HepG2 (cell line): ENCODE measurements around the gene DIP2C. TPM values are rescaled to one million over a fixed set of nuclear protein-coding genes. Genes with fewer than 3 reads are reported as not detected.

Experiments
- ATAC-seq: fragments of 200-7000 bp; cut with Tn5 transposase; 3 replicates; pipeline ENCODE4 v1.9.1; 2020; ENCODE audit warnings: mild to moderate bottlenecking, moderate library complexity
- BruUV-seq: library from RNA; stranded (reverse); fragments of 400-500 nt; replicated peaks from 2 replicates; lab custom pipeline; 2021; lab: Mats Ljungman, UMichigan
- CTCF ChIA-PET: fragments of 300-600 bp; formaldehyde crosslinking; extraction: SDS; loops from one replicate; lab custom pipeline; 2021; ENCODE audit warnings: low total read pairs, inconsistent platforms, low intra/inter-chr PET ratio; lab: Yijun Ruan, JAX
- POLR2A ChIA-PET: fragments of 350-600 bp; sonication (Branson Sonifier 250); formaldehyde crosslinking; loops from one replicate; lab custom pipeline; 2020; ENCODE audit warnings: antibody characterized with exemption, inconsistent platforms; lab: Yijun Ruan, JAX
- DNase-seq: peaks from one replicate; pipeline ENCODE4 v3.0.0-alpha.2; 2015; ENCODE audit warnings: low spot score
- FAIRE-seq: peaks from 3 replicates; lab custom pipeline; 2011; peaks lifted over from hg19 to GRCh38; lab: Jason Lieb, UNC
- H2AFZ ChIP-seq: one replicate; pipeline ENCODE4 v1.6.1; 2011; ENCODE audit warnings: low read length, inconsistent platforms
- H3K27ac ChIP-seq: fragments of 300-600 bp; 3 replicates; pipeline ENCODE4 v1.8.0; 2011; ENCODE audit warnings: mixed run types, mild to moderate bottlenecking, mixed read lengths, low read length, inconsistent platforms; ENCODE audit not compliant: insufficient read depth; ENCODE audit errors: extremely low read length
- H3K27me3 ChIP-seq, 2 experiments: fragments of 200-600 bp in 1 of 2; 2 replicates in 1 of 2; 3 replicates in 1 of 2; pipeline versions ENCODE4 v1.6.0 to v1.8.0; 2011; ENCODE audit warnings: low read length in 2 of 2, mild to moderate bottlenecking in 2 of 2, moderate library complexity in 2 of 2, inconsistent platforms in 1 of 2; ENCODE audit not compliant: insufficient read depth in 2 of 2, control insufficient read depth in 1 of 2
- H3K36me3 ChIP-seq, 2 experiments: fragments of 200-600 bp in 1 of 2; replicated peaks in 1 of 2; 2 replicates in 1 of 2; 3 replicates in 1 of 2; pipeline versions ENCODE4 v1.5.1 to v1.8.0; 2011; ENCODE audit warnings: low read length in 2 of 2, inconsistent platforms in 1 of 2; ENCODE audit not compliant: insufficient read depth in 2 of 2, control insufficient read depth in 1 of 2
- H3K4me1 ChIP-seq: 2 replicates; pipeline ENCODE4 v1.5.1; 2012; ENCODE audit warnings: low read length, inconsistent platforms; ENCODE audit not compliant: insufficient read depth
- H3K4me2 ChIP-seq: 2 replicates; pipeline ENCODE4 v1.6.0; 2011; ENCODE audit warnings: low read depth, low read length, inconsistent platforms
- H3K4me3 ChIP-seq, 3 experiments: fragments of 200-600 bp in 1 of 3; sonication (generic), shearing (Covaris generic) in 1 of 3; replicated peaks in 1 of 3; 2 replicates each; pipeline ENCODE4 v1.5.1; 2011 to 2016; ENCODE audit warnings: low read length in 3 of 3, inconsistent platforms in 2 of 3, low read depth in 2 of 3, mild to moderate bottlenecking in 2 of 3, control low read depth in 1 of 3, mixed read lengths in 1 of 3; ENCODE audit not compliant: insufficient read depth in 1 of 3
- H3K79me2 ChIP-seq: one replicate; pipeline ENCODE4 v1.6.1; 2011; ENCODE audit warnings: low read length, inconsistent platforms; ENCODE audit not compliant: insufficient read depth
- H3K9ac ChIP-seq: 2 replicates; pipeline ENCODE4 v1.6.0; 2011; ENCODE audit warnings: mild to moderate bottlenecking, low read depth, low read length, inconsistent platforms; ENCODE audit not compliant: insufficient read depth
- H3K9me3 ChIP-seq: 2 replicates; pipeline ENCODE4 v1.5.1; 2012; ENCODE audit warnings: mild to moderate bottlenecking, low read length
- H4K20me1 ChIP-seq: 2 replicates; pipeline ENCODE4 v1.6.0; 2011; ENCODE audit warnings: inconsistent platforms, mild to moderate bottlenecking, low read length, moderate library complexity; ENCODE audit not compliant: insufficient read depth
- BORCS8-MEF2B ChIP-seq: sonication (generic); formaldehyde crosslinking; IDR thresholded peaks from 2 replicates; pipeline ENCODE4 v1.8.0; 2022; ENCODE audit warnings: mild to moderate bottlenecking, missing genetic modification reagents
- ELF1 ChIP-seq: sonication (generic); formaldehyde crosslinking; IDR thresholded peaks from 2 replicates; pipeline ENCODE4 v1.4.0; 2020; ENCODE audit warnings: missing genetic modification reagents
- HCFC1 ChIP-seq: fragments of 150-350 bp; IDR thresholded peaks from 2 replicates; pipeline ENCODE4 v1.6.1; 2014; ENCODE audit warnings: low read depth, low read length
- HMG20A ChIP-seq: IDR thresholded peaks from 2 replicates; pipeline ENCODE4 v1.6.1; 2016; ENCODE audit warnings: borderline replicate concordance
- NKX3-1 ChIP-seq: sonication (generic); formaldehyde crosslinking; IDR thresholded peaks from 2 replicates; pipeline ENCODE4 v1.5.0; 2020; ENCODE audit warnings: missing genetic modification reagents
- PCBP1 ChIP-seq: fragments of 200-400 bp; formaldehyde crosslinking; IDR thresholded peaks from 2 replicates; pipeline ENCODE4 v1.6.1; 2017; ENCODE audit warnings: mild to moderate bottlenecking, low read depth, low read length, borderline replicate concordance
- TP53 ChIP-seq: sonication (generic); formaldehyde crosslinking; conservative IDR thresholded peaks from 2 replicates; pipeline ENCODE4 v1.4.0; 2020; ENCODE audit warnings: missing genetic modification reagents
- ZNF296 ChIP-seq: sonication (generic); formaldehyde crosslinking; conservative IDR thresholded peaks from 2 replicates; pipeline ENCODE4 v1.5.0; 2020; ENCODE audit warnings: mild to moderate bottlenecking, missing genetic modification reagents
- ZNF737 ChIP-seq: sonication (generic); formaldehyde crosslinking; IDR thresholded peaks from 2 replicates; pipeline ENCODE4 v1.5.0; 2020; ENCODE audit warnings: missing genetic modification reagents, mild to moderate bottlenecking, borderline replicate concordance
- WGBS: methylation state at CpG from one replicate; pipeline ENCODE4 v1.1.6; 2017; ENCODE audit warnings: low lambda C conversion rate; 5-methylcytosine and 5-hydroxymethylcytosine counted together
- in situ Hi-C: cut with HindIII; loops from 2 replicates; pipeline ENCODE4 v1.10.0; 2017; ENCODE audit warnings: low pct_unique_long_range_greater_than_20kb; ENCODE audit not compliant: extremely low pct_ligation_motif_present
- intact Hi-C: fragments of 100-400 bp; cut with micrococcal nuclease; formaldehyde crosslinking; loops from one replicate; pipeline ENCODE4 v1.10.0; 2022; ENCODE audit not compliant: unreplicated experiment
- polyA plus RNA-seq, 8 experiments: library from polyadenylated mRNA; depleted of rRNA in 3 of 8; stranded (reverse) in 7 of 8; unstranded in 1 of 8; fragments of >200 nt; fragmentation: Illumina TruSeq in 4 of 8; extraction: Trizol in 4 of 8; gene quantifications; 2 replicates each; pipeline versions ENCODE4 v1.2.1 to v1.2.3, GENCODE V29; 2011 to 2016; ENCODE audit warnings: low read depth in 4 of 8, missing spikeins in 1 of 8, mixed read lengths in 1 of 8; ENCODE audit not compliant: insufficient read depth in 1 of 8
- total RNA-seq, 5 experiments: library from RNA; depleted of rRNA; stranded (reverse); fragments of >200 nt; fragmentation: Illumina TruSeq; extraction: Trizol; gene quantifications; 2 replicates each; pipeline ENCODE4 v1.2.3, GENCODE V29; 2016; ENCODE audit warnings: low read depth in 1 of 5
- TF ChIP-seq, protein P1 (sequence below): sonication (generic); formaldehyde crosslinking; IDR thresholded peaks from 2 replicates; pipeline ENCODE4 v1.4.0; 2020; ENCODE audit warnings: missing genetic modification reagents, borderline replicate concordance
- TF ChIP-seq, protein P2 (sequence below): sonication (generic); formaldehyde crosslinking; IDR thresholded peaks from 2 replicates; pipeline ENCODE4 v1.8.1; 2023; ENCODE audit warnings: mild to moderate bottlenecking, missing genetic modification reagents

DIP2C gene
- total and polyA plus RNA-seq, 2 of the 13 experiments (the other 11 are each of a cell fraction or from before 2014, with no cell fraction given), result 2.2 to 2.7 TPM

DNA sequence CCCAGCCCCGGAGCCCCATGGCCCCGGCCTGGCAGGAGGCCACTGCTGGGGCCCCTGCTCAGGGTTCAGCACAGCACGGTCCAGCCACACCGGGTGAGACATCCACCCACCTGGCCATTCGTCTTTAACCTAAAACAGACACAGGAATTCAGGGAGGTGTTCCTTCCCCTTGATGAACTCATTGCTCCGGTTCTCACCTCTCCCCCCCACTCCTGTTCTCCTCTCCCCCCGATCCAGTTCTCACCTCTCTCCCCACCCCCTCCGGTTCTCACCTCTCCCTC lies 129.8 kb downstream of the DIP2C start:
- H3K4me2 ChIP-seq, result no peak overlapping the region; the same call in 1 of the 2 replicates
- FAIRE-seq, result no peak
- CTCF ChIA-PET, result no interaction called here
- peaks cover 3% of the 10 kb centered on the region; the same call in 1 of the 2 replicates for H4K20me1 ChIP-seq
- intact Hi-C loops (no loop called here), in situ Hi-C loops (no loop called here)
- H3K4me1 ChIP-seq, result peaks cover 12% of the 10 kb centered on the region
- 34% methylated on average over 4 of the region's 8 CpGs for WGBS
- no peaks in the 10 kb centered on the region for H3K9me3 ChIP-seq
- DNase-seq, result no peak
- no peak overlapping the region for H2AFZ ChIP-seq
- no peaks in the 10 kb centered on the region for H3K36me3 ChIP-seq
- no peaks in the 10 kb centered on the region for H3K27me3 ChIP-seq
- no peak overlapping the region for H3K9ac ChIP-seq
- no peak overlapping the region for H3K27ac ChIP-seq
- ATAC-seq, result no peak; the same call in 2 of the 3 replicates
- BruUV-seq, result no TSS peak
- H3K4me3 ChIP-seq, result no peak overlapping the region; a peak in 1 of 6 replicates
- H3K79me2 ChIP-seq, result no peaks in the 10 kb centered on the region
- TF ChIP-seq HCFC1, result no peak
- TF ChIP-seq BORCS8-MEF2B (CRISPR knock-in tag), result no peak
- no peak for TF ChIP-seq ZNF296 (CRISPR knock-in tag)
- TF ChIP-seq ZNF737 (CRISPR knock-in tag), result no peak
- TF ChIP-seq TP53 (CRISPR knock-in tag), result no peak
- TF ChIP-seq HMG20A (CRISPR knock-in tag), result no peak
- TF ChIP-seq, protein P1, sequence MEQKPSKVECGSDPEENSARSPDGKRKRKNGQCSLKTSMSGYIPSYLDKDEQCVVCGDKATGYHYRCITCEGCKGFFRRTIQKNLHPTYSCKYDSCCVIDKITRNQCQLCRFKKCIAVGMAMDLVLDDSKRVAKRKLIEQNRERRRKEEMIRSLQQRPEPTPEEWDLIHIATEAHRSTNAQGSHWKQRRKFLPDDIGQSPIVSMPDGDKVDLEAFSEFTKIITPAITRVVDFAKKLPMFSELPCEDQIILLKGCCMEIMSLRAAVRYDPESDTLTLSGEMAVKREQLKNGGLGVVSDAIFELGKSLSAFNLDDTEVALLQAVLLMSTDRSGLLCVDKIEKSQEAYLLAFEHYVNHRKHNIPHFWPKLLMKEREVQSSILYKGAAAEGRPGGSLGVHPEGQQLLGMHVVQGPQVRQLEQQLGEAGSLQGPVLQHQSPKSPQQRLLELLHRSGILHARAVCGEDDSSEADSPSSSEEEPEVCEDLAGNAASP (CRISPR knock-in tag), result no peak
- no peak for TF ChIP-seq ELF1 (CRISPR knock-in tag)
- TF ChIP-seq NKX3-1, result no peak
- TF ChIP-seq, protein P2, sequence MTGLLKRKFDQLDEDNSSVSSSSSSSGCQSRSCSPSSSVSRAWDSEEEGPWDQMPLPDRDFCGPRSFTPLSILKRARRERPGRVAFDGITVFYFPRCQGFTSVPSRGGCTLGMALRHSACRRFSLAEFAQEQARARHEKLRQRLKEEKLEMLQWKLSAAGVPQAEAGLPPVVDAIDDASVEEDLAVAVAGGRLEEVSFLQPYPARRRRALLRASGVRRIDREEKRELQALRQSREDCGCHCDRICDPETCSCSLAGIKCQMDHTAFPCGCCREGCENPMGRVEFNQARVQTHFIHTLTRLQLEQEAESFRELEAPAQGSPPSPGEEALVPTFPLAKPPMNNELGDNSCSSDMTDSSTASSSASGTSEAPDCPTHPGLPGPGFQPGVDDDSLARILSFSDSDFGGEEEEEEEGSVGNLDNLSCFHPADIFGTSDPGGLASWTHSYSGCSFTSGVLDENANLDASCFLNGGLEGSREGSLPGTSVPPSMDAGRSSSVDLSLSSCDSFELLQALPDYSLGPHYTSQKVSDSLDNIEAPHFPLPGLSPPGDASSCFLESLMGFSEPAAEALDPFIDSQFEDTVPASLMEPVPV (CRISPR knock-in tag), result no peak
- no peak for TF ChIP-seq PCBP1
- POLR2A ChIA-PET, result no interaction called here
